Right forelimb (tissue), 1 donor: ENCODE measurements around the gene SAP30L.

ENCODE experiments used
- DNase-seq: peaks from one replicate; pipeline ENCODE4 v3.0.0-alpha.2; 2018

The SAP30L gene, protein sequence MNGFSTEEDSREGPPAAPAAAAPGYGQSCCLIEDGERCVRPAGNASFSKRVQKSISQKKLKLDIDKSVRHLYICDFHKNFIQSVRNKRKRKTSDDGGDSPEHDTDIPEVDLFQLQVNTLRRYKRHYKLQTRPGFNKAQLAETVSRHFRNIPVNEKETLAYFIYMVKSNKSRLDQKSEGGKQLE

DNA sequence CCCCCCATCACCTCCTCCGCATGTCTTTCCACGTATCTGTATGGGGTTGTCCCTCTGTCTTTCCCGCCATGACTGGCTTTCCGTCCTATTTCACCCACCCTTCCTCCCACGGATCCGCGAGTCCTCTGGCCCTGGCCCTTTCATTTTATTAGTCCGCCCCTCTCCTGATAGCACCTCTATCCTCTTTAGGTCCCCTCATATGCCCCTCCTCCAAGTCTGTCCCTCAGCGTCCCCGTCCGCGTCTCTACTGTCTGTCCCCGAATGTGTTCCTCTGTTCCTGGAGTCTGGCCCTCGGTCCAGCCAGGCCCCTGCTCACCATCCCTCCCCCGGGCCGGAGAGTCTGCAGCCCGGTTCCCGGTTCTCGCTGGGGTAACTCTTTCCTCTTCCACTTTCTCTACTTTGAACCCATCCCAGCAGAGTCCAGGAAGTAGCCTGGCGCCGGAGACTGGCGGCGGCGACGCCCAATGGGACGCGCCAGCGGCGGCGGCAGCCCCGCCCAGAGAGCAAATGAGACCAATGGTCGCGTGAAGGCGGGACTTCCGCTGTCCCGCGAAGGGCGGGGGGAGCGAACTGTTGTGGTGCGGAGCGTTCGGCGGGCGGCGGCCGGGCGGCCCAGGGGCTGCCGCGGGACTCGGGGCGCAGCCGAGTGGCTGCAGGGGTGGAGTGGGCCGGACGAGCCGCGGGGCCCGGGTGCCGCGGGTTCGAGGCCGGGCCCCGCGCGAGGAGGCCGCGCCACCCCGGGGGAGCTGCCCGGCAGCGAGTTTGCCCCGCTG, at the start of gene SAP30L:
TSS of gene SAP30L (plus strand) at position 576 of the 773 bp plus-strand sequence. CDS start 608 bp downstream, outside the sequence.
- peak; percentile 97 for DNase-seq

DNA sequence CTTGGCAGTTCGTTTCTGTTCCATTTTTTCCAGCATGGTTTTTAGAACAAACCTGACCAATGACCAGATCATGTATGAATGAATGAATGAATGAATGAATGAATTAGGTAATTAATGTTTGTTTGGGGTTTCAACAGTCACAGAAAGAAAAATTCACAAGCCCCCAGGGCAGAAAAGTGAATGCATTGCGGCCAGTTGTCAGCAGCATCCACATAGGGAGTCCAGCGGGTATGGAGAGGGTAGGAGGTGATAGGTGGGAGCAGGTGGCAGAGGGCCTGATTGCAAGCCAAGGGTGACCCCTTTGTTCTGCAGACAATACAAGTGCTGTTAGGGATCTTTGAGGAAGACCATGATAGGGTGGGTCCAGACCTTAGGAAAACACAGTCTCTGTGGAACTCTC, 49.7 kb upstream of the SAP30L start:
- DNase-seq: no peak

DNA sequence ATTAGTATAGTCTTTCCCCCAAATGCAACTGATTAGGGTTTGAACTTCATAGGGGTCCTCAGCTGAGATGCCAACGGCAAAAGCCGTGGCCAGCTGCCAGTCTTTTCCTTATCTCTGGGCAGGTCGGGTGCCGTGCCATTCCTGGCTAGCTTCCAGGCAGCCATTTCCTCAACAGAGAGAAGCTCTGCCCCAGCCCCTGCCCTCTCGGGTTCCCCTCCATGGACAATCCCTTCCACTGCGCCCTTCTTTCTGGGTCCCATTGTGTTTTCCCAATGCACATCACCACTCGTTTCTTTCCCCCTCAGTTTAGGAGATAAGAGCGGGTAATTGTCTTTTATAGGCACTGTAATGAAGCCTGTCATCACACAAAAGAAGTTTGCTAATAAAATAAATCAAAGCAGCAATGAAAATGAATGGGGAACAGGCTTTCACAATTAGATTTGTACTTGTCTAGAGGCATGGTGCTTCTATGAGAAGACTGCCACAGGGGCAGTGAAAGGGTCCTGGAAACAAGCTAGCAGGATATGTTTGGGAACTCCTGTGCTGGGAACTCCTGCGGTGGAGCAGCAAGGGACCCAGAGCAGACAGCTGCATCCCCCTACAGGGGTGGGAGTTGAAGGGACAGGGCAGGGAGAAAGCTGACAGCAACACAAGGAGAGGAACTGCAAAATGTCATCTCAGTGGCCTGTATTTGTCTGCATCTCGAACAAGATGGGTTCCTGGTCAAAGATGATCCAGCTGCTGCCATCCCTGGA, 48.0 kb upstream of the SAP30L start:
- DNase-seq: no peak

GRCh38 chr5:154400678-154401077, 45.1 kb upstream of the SAP30L start:
- DNase-seq: no peak

GRCh38 chr5:154401355-154401754, 44.4 kb upstream of the SAP30L start:
- no peak for DNase-seq

DNA sequence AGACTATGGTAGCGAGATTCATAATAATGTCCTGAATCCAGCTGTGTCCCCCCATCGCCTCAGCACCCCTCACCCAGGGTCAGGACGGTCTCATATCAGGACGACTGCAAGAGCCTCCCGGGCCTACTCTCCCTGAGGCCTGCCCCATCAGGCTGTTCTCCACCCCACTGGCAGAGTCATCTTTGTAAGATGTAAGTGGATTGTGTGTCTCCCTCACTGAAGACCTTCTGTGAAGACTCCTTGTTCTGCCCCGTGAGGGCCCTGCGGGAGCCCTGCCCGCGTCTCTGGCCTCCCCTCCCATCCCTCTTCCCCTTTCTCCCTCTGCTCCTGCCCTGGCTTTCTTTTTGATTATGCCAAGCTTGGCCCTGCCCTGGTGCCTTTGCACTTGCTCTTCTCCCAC, 43.9 kb upstream of the SAP30L start:
- no peak for DNase-seq

DNA sequence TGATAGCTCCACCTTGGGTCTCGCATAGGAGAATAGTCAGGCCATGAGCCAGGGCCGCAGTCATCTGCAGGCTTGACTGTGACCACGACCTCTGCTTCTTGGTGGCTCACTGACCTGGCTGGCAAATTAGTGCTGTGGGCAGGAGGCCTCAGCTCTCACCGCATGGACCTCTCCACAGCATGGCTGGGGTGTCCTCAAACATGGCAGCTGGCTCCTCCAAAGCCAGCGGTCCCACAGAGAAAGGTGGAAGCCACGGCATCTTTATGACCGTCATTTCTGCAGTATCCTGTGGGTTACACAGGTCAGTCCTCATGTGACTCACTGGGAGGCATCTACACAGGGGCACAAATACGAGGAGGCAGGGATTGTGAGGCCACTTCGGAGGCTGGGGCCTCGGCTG, 43.2 kb upstream of the SAP30L start:
- no peak for DNase-seq

GRCh38 chr5:154403234-154403633, 42.6 kb upstream of the SAP30L start:
- DNase-seq: peak; percentile 12

- DNase-seq: peak; percentile 26
These were observed 41.9 kb upstream of the SAP30L start for GRCh38 chr5:154403776-154404387.

- DNase-seq: peak; percentile 90
These were observed 40.6 kb upstream of the SAP30L start for GRCh38 chr5:154405078-154405792.

GRCh38 chr5:154406231-154406630, 39.6 kb upstream of the SAP30L start:
- DNase-seq: no peak

- DNase-seq: no peak
These were observed 39.0 kb upstream of the SAP30L start for GRCh38 chr5:154406826-154407225.

DNA sequence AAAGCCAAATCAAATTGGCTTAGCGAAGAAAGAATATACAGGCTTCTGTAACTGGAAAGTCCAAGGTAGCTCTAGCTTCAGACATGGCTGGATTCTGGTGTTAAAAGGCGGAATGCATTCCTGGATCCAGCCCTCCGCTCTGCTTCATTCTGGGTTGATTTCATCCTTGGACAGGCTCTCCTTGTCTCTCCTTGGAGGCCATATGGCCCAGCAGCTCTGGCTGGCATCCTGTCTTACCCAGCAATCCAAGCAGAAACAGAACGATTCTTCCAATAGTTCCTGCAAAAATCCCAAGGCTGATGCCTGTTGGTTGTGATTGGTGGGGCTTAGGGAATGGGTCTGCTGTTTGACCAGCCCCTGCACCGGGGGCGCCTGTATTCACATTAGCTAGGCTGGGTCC, 37.0 kb upstream of the SAP30L start:
- DNase-seq: peak; percentile 13

DNA sequence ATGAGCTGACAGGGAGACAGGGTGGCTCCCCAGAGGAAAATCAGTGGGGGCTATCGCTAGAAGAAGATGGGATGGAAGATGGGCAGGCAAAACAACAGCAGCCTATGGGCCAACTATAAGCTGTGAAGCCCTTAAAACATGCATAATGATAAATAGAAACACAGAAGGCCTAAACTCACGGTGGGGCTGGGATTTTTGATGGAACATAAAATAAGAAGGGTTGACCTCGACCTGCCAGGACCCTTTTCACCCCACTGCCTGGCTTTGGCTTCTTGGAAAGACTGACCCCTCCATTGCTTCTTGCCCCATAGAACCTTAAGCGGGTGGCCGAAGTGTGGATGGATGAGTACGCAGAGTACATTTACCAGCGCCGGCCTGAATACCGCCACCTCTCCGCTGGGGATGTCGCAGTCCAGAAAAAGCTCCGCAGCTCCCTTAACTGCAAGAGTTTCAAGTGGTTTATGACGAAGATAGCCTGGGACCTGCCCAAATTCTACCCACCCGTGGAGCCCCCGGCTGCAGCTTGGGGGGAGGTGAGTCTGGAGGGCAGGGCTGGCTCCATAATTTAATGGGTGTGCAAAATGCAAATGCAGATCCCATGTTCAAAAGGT, 36.5 kb upstream of the SAP30L start:
- DNase-seq: peak; percentile 27

- no peak for DNase-seq
These were observed 35.8 kb upstream of the SAP30L start for GRCh38 chr5:154410008-154410407.

DNA sequence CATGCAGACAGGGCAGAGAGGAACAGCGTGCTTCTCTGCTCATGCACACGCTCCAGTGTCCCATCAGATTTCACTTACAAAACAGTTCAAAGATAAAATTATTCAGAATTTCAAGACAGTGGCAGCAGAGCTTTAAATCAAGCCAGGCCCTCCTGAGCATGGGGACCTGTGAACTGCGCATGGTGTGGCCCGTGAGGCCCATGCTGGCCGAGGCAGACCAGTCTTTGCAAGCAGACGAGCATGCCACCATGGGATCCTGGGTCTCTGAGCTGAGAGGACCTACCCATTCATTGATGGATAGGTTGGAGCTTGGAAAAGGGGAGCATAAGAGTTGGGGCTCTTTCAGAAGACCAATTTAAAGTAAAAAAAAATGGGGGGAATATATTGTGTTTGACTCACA, 35.0 kb upstream of the SAP30L start:
- peak; percentile 10 for DNase-seq

DNA sequence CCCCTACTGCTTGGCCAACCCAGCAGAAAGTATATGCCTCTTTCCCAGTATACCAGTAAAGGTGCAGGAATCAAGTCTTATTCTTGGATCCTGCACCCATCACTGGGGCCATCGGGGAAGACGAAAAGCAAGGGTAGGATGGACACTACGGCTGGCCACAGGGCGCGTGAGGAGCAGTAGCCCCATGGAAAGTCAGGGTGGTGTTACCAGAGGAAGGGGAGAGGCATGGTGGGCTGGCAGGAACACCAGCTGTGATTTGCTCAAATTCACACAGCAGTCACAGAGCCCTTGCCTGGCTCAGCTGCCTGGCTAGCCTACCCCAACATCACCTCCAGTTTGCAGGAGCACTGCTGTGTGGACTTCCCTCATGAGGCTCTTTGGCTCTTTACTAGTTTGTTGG, 34.5 kb upstream of the SAP30L start:
- peak; percentile 33 for DNase-seq

DNA sequence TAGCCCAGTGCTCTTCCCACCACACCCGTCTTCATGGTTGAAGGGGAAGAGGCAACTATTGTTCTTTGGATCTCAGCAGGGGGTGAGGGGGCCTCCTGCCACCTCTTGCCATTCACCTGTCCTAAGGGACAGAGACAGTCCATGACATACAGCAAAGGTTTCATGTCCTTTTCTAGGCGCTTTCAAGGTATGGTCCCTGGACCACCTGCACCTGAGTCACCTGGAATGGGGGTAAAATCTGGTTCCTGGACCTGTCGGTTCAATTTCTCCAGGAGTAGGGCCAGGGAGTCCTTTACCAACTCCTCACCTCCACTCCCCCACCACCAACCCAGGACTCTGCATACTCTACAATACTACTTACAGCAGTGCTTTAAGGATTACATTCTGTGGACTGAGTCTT, 33.5 kb upstream of the SAP30L start:
- peak; percentile 4 for DNase-seq

DNA sequence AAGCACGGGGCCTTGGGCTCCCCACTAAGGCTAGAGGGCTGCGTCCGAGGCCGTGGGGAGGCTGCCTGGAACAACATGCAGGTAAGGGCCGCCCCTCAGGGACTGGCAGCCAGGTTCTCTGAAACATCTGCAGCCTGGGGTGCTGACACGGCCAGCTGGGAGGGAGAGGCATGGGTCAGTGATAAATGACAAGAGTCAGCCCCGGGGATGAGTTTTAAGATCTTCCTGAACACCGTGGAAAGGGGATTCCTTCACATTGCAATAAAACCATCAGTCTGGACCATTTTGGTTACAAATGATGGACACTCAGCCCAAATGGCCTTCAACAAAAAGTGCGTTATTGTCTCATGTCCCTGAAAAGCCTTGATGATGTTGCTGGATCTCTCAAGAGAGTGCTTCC, 32.9 kb upstream of the SAP30L start:
- DNase-seq: peak; percentile 6

GRCh38 chr5:154415114-154415513, 30.7 kb upstream of the SAP30L start:
- no peak for DNase-seq

GRCh38 chr5:154418344-154418820, 27.4 kb upstream of the SAP30L start:
- DNase-seq: peak; percentile 5

- DNase-seq: peak; percentile 12
These were observed 26.6 kb upstream of the SAP30L start for GRCh38 chr5:154419236-154419635.
